Breast epithelium (tissue), 4 donors: ENCODE data around the gene FAM53A. TPM values are rescaled to one million over a fixed set of nuclear protein-coding genes. Genes with fewer than 3 reads are reported as not detected.

ENCODE experiments used
- DNase-seq, 2 donors: peaks; one replicate each; pipeline ENCODE4 v3.0.0-alpha.2; 2019; ENCODE audit warnings: low spot score in 2 of 2
- H3K27ac ChIP-seq, 2 donors: fragments of 200-600 bp; sonication (generic) in 1 of 2; one replicate each; pipeline ENCODE4 v1.5.1; 2016 to 2019; ENCODE audit warnings: mild to moderate bottlenecking in 1 of 2
- H3K27me3 ChIP-seq, 2 donors: fragments of 200-600 bp; sonication (generic) in 1 of 2; one replicate each; pipeline versions ENCODE4 v1.5.1 to v1.6.0; 2017 to 2019; ENCODE audit warnings: control low read depth in 1 of 2, mild to moderate bottlenecking in 1 of 2
- H3K36me3 ChIP-seq: fragments of 200-600 bp; one replicate; pipeline ENCODE4 v1.5.1; 2019
- H3K4me1 ChIP-seq, 2 donors: fragments of 200-600 bp; sonication (generic); one replicate each; pipeline ENCODE4 v1.5.1; 2016 to 2019; ENCODE audit warnings: control low read depth in 1 of 2
- H3K4me3 ChIP-seq, 3 donors: fragments of 200-600 bp; sonication (generic); 1 replicate in 2 of 3; 2 replicates in 1 of 3; pipeline ENCODE4 v1.5.1; 2016 to 2019; ENCODE audit warnings: mild to moderate bottlenecking in 3 of 3, moderate library complexity in 2 of 3
- H3K9me3 ChIP-seq, 2 donors: fragments of 200-600 bp; sonication (generic) in 1 of 2; one replicate each; pipeline ENCODE4 v1.5.1; 2016 to 2019; ENCODE audit warnings: control low read depth in 1 of 2
- POLR2A ChIP-seq: fragments of 450-650 bp; IDR thresholded peaks from one replicate; pipeline ENCODE4 v1.6.1; 2016; ENCODE audit warnings: antibody characterized with exemption, mild to moderate bottlenecking, moderate library complexity
- POLR2AphosphoS5 ChIP-seq, 3 donors: sonication (generic); formaldehyde crosslinking; IDR thresholded peaks; one replicate each; pipeline ENCODE4 v1.6.1; 2017; ENCODE audit warnings: antibody characterized with exemption in 3 of 3
- intact Hi-C: fragments of 100-400 bp; cut with DNase I; formaldehyde crosslinking; loops from one replicate; pipeline ENCODE4 v1.15.1; 2023; ENCODE audit warnings: low total_unique reads
- total RNA-seq, 3 donors: library from RNA; depleted of rRNA; stranded (reverse); fragments of >200 nt; gene quantifications; one replicate each; pipeline ENCODE4 v1.1.0, GENCODE V29; 2016
- TF ChIP-seq, protein P1 (sequence below), 3 donors: fragments of 450-650 bp; IDR thresholded peaks; one replicate each; pipeline ENCODE4 v1.5.1; 2016 to 2017; ENCODE audit warnings: antibody characterized with exemption in 3 of 3, mild to moderate bottlenecking in 3 of 3, moderate library complexity in 3 of 3

The FAM53A gene
- total RNA-seq, 3 donors from 2014 or later: 3.7 to 7.2 (median 4.6) TPM

- no peaks in the 10 kb centered on the region for H3K36me3 ChIP-seq
- peaks cover 14 to 24% of the 10 kb centered on the region in 2 donors for H3K9me3 ChIP-seq
- DNase-seq: no peak
- H3K27me3 ChIP-seq: peaks cover 0 to 48% of the 10 kb centered on the region in 2 donors
- H3K4me1 ChIP-seq: no peaks in the 10 kb centered on the region
- H3K27ac ChIP-seq: no peak overlapping the region
- H3K4me3 ChIP-seq: no peak overlapping the region
- TF ChIP-seq POLR2A (no peak), POLR2AphosphoS5 (IDR thresholded peaks at IDR 0.05) (no peak)
- intact Hi-C loops: no loop called here
Measured at GRCh38 chr4:1592068-1592708, 91.9 kb downstream of the FAM53A start.

- intact Hi-C loops: no loop called here
- no peak overlapping the region for H3K4me3 ChIP-seq
- no peak for DNase-seq
- TF ChIP-seq, protein P1, sequence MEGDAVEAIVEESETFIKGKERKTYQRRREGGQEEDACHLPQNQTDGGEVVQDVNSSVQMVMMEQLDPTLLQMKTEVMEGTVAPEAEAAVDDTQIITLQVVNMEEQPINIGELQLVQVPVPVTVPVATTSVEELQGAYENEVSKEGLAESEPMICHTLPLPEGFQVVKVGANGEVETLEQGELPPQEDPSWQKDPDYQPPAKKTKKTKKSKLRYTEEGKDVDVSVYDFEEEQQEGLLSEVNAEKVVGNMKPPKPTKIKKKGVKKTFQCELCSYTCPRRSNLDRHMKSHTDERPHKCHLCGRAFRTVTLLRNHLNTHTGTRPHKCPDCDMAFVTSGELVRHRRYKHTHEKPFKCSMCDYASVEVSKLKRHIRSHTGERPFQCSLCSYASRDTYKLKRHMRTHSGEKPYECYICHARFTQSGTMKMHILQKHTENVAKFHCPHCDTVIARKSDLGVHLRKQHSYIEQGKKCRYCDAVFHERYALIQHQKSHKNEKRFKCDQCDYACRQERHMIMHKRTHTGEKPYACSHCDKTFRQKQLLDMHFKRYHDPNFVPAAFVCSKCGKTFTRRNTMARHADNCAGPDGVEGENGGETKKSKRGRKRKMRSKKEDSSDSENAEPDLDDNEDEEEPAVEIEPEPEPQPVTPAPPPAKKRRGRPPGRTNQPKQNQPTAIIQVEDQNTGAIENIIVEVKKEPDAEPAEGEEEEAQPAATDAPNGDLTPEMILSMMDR (IDR thresholded peaks at IDR 0.05): no peak
- TF ChIP-seq POLR2A (no peak), POLR2AphosphoS5 (IDR thresholded peaks at IDR 0.05) (no peak)
- peaks cover 14 to 24% of the 10 kb centered on the region in 2 donors for H3K9me3 ChIP-seq
- H3K27me3 ChIP-seq: peaks cover 0 to 41% of the 10 kb centered on the region in 2 donors
- H3K4me1 ChIP-seq: no peaks in the 10 kb centered on the region
- no peaks in the 10 kb centered on the region for H3K36me3 ChIP-seq
- H3K27ac ChIP-seq: no peak overlapping the region
Measured at GRCh38 chr4:1591107-1591506, 93.0 kb downstream of the FAM53A start.

DNA sequence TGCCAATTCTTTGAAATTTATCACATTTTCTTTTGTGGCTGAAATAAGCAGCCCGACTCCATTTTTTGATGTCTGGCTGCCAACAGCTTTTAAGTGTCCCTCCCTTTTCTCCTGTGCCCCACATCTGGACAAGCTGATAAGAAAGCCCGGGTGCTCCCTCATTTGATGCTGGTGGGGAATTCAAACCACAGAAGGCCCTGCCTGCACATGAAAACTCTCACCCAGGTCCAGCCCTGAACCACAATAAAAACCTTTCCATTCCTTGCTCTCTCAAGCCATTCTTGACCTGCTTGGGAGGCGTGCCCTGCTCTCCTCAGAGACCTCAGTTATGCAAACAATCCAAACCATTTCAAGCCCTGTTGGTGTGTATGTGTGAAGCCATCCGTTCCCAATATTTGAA lies 93.9 kb downstream of the FAM53A start:
- intact Hi-C loops: no loop called here
- Histone ChIP-seq H3K27ac (no peak overlapping the region), H3K4me3 (no peak overlapping the region), H3K9me3 (peaks cover 14 to 24% of the 10 kb centered on the region in 2 donors), H3K36me3 (no peaks in the 10 kb centered on the region), H3K27me3 (peaks cover 0 to 33% of the 10 kb centered on the region in 2 donors), H3K4me1 (no peaks in the 10 kb centered on the region)
- no peak for TF ChIP-seq POLR2AphosphoS5 (IDR thresholded peaks at IDR 0.05)
- no peak for DNase-seq

Other genes with a start within 250 kb of the FAM53A start
- gene SLBP, start 28.0 kb upstream of the FAM53A start, total RNA-seq: 10 to 100 TPM; 45.1 to 52.0 (median 45.6) TPM
- gene TMEM129, start 37.0 kb upstream of the FAM53A start, total RNA-seq: 10 to 100 TPM; 40.5 to 47.3 (median 41.6) TPM
- gene TACC3, start 37.2 kb upstream of the FAM53A start, total RNA-seq: 1 to 10 TPM; 4.1 to 7.8 (median 4.9) TPM
- gene FGFR3, start 109.0 kb upstream of the FAM53A start, total RNA-seq: 1 to 10 TPM in 2 of 3 donors, under 1 TPM in 1; 0.80 to 3.5 (median 2.0) TPM
- 10 to 100 TPM; 31.0 to 42.9 (median 32.5) TPM for gene LETM1, start 171.8 kb upstream of the FAM53A start, total RNA-seq
- 10 to 100 TPM; 24.6 to 36.7 (median 30.8) TPM for gene NSD2, start 187.1 kb upstream of the FAM53A start, total RNA-seq